ENCODE data around the gene CA7. TPM values are rescaled to one million over a fixed set of nuclear protein-coding genes. Genes with fewer than 3 reads are reported as not detected.

The CA7 gene
- total RNA-seq, 1 donor from 2014 or later, result not detected

DNA sequence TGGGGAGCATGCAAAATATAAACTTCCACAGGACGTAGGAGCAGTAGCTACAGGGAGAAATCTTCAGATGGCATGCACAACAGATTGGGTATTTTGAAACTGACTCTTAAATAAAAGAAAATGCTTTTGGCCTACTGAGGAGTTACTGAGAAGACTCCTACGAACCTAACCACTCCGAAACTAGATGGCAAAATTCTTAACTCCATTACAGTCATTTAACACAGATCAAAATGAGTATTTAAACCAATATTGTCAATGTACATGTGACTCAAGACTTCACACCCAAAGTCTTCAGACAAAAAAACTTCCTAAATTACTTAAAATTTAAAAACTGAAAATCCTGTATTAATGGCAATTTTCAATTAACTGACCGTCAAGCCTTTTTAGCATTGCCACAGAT lies 34.4 kb upstream of the CA7 start:
- Histone ChIP-seq H3K27me3 (ENCODE audit: control insufficient read depth, insufficient read depth, low read length) (no peaks in the 10 kb centered on the region), H3K4me3 (ENCODE audit: low read depth, low read length) (no peak overlapping the region), H3K36me3 (ENCODE audit: control insufficient read depth, insufficient read depth, low read length) (peaks cover 1% of the 10 kb centered on the region)
- no peak for TF ChIP-seq CTCF (IDR thresholded peaks at IDR 0.05; ENCODE audit: insufficient read depth, low read length, poor library complexity, severe bottlenecking)
- no peak for DNase-seq (ENCODE audit: low read depth)

GRCh38 chr16:66810391-66810790 lies 33.8 kb upstream of the CA7 start:
- no peaks in the 10 kb centered on the region for H3K27me3 ChIP-seq (ENCODE audit: control insufficient read depth, insufficient read depth, low read length)
- peaks cover 1% of the 10 kb centered on the region for H3K36me3 ChIP-seq (ENCODE audit: control insufficient read depth, insufficient read depth, low read length)
- no peak for TF ChIP-seq CTCF (IDR thresholded peaks at IDR 0.05; ENCODE audit: insufficient read depth, low read length, poor library complexity, severe bottlenecking)
- no peak overlapping the region for H3K4me3 ChIP-seq (ENCODE audit: low read depth, low read length)
- no peak for DNase-seq (ENCODE audit: low read depth)

GRCh38 chr16:66811043-66811442 lies 33.2 kb upstream of the CA7 start:
- H3K27me3 ChIP-seq (ENCODE audit: control insufficient read depth, insufficient read depth, low read length), result no peaks in the 10 kb centered on the region
- DNase-seq (ENCODE audit: low read depth), result no peak
- no peak overlapping the region for H3K4me3 ChIP-seq (ENCODE audit: low read depth, low read length)
- TF ChIP-seq CTCF (IDR thresholded peaks at IDR 0.05; ENCODE audit: insufficient read depth, low read length, poor library complexity, severe bottlenecking), result no peak
- H3K36me3 ChIP-seq (ENCODE audit: control insufficient read depth, insufficient read depth, low read length), result peaks cover 1% of the 10 kb centered on the region

- DNase-seq (ENCODE audit: low read depth), result no peak
- Histone ChIP-seq H3K36me3 (ENCODE audit: control insufficient read depth, insufficient read depth, low read length) (no peaks in the 10 kb centered on the region), H3K27me3 (ENCODE audit: control insufficient read depth, insufficient read depth, low read length) (no peaks in the 10 kb centered on the region), H3K4me3 (ENCODE audit: low read depth, low read length) (no peak overlapping the region)
- no peak for TF ChIP-seq CTCF (IDR thresholded peaks at IDR 0.05; ENCODE audit: insufficient read depth, low read length, poor library complexity, severe bottlenecking)
These were observed 29.5 kb upstream of the CA7 start for GRCh38 chr16:66814734-66815133.

- H3K27me3 ChIP-seq (ENCODE audit: control insufficient read depth, insufficient read depth, low read length), result no peaks in the 10 kb centered on the region
- DNase-seq (ENCODE audit: low read depth), result no peak
- H3K36me3 ChIP-seq (ENCODE audit: control insufficient read depth, insufficient read depth, low read length), result no peaks in the 10 kb centered on the region
- no peak for TF ChIP-seq CTCF (IDR thresholded peaks at IDR 0.05; ENCODE audit: insufficient read depth, low read length, poor library complexity, severe bottlenecking)
- H3K4me3 ChIP-seq (ENCODE audit: low read depth, low read length), result no peak overlapping the region
These were observed 20.2 kb upstream of the CA7 start for GRCh38 chr16:66824006-66824405.
